Fibroblast of lung (primary cell): Measurements from ENCODE around the gene MTHFD1. TPM values are rescaled to one million over a fixed set of nuclear protein-coding genes. Genes with fewer than 3 reads are reported as not detected.

ENCODE experiments used
- DNase-seq, 2 donors: peaks; one replicate each; pipeline versions ENCODE4 v3.0.0 to v3.0.0-alpha.2; 2010; ENCODE audit warnings: low read depth in 2 of 2
- H2AFZ ChIP-seq: 2 replicates; pipeline ENCODE4 v1.5.1; 2012; ENCODE audit warnings: low read length, control low read depth, inconsistent platforms
- H3K27ac ChIP-seq: 2 replicates; pipeline ENCODE4 v1.5.1; 2011; ENCODE audit warnings: low read length, control low read depth; ENCODE audit not compliant: insufficient read depth
- H3K27me3 ChIP-seq: 2 replicates; pipeline ENCODE4 v1.5.1; 2011; ENCODE audit warnings: mild to moderate bottlenecking, low read length; ENCODE audit not compliant: control insufficient read depth, insufficient read depth
- H3K36me3 ChIP-seq: 2 replicates; pipeline ENCODE4 v1.5.1; 2011; ENCODE audit warnings: low read length; ENCODE audit not compliant: control insufficient read depth, insufficient read depth
- H3K4me1 ChIP-seq: 2 replicates; pipeline ENCODE4 v1.5.1; 2011; ENCODE audit warnings: low read length; ENCODE audit not compliant: control insufficient read depth, insufficient read depth; ENCODE audit errors: extremely low read depth
- H3K4me2 ChIP-seq: 2 replicates; pipeline ENCODE4 v1.5.1; 2011; ENCODE audit warnings: low read length, control low read depth; ENCODE audit not compliant: insufficient read depth; ENCODE audit errors: extremely low read depth
- H3K4me3 ChIP-seq, 4 experiments: fragments of 200-600 bp in 1 of 4; sonication (generic) in 1 of 4; replicated peaks in 1 of 4; 2 replicates each; pipeline ENCODE4 v1.5.1; 2011 to 2016; ENCODE audit warnings: low read length in 4 of 4, low read depth in 3 of 4, mild to moderate bottlenecking in 3 of 4, control low read depth in 2 of 4, inconsistent platforms in 1 of 4, mixed read lengths in 1 of 4; ENCODE audit not compliant: insufficient read depth in 1 of 4; ENCODE audit errors: control extremely low read depth in 1 of 4
- H3K79me2 ChIP-seq: 2 replicates; pipeline ENCODE4 v1.5.1; 2012; ENCODE audit warnings: mild to moderate bottlenecking, low read length, inconsistent platforms; ENCODE audit not compliant: control insufficient read depth, insufficient read depth
- H3K9ac ChIP-seq: 2 replicates; pipeline ENCODE4 v1.5.1; 2011; ENCODE audit warnings: mild to moderate bottlenecking, low read length, control low read depth; ENCODE audit not compliant: insufficient read depth
- H3K9me3 ChIP-seq: 2 replicates; pipeline ENCODE4 v1.5.1; 2012; ENCODE audit warnings: low read depth, low read length; ENCODE audit not compliant: control insufficient read depth, insufficient read depth
- H4K20me1 ChIP-seq: 2 replicates; pipeline ENCODE4 v1.5.1; 2011; ENCODE audit warnings: low read length; ENCODE audit not compliant: control insufficient read depth, insufficient read depth; ENCODE audit errors: extremely low read depth
- EZH2 ChIP-seq: IDR thresholded peaks from 2 replicates; pipeline ENCODE4 v1.5.1; 2012; ENCODE audit warnings: low read length, control low read depth, mild to moderate bottlenecking; ENCODE audit errors: missing control alignments
- polyA plus RNA-seq, 2 donors: library from polyadenylated mRNA; depleted of rRNA in 1 of 2; stranded (reverse) in 1 of 2; unstranded in 1 of 2; fragments of >200 nt; gene quantifications; 2 replicates each; pipeline ENCODE4 v1.2.1, GENCODE V29; 2011 to 2012; ENCODE audit warnings: missing spikeins in 1 of 2
- total RNA-seq: library from RNA; depleted of rRNA; stranded (reverse); fragments of >200 nt; gene quantifications from 2 replicates; pipeline ENCODE4 v1.2.1, GENCODE V29; 2014
- TF ChIP-seq, protein P1 (sequence below), 2 donors: IDR thresholded peaks in 1 of 2; conservative IDR thresholded peaks in 1 of 2; 1 replicate in 1 of 2; 2 replicates in 1 of 2; pipeline ENCODE4 v1.5.1; 2011 to 2012; ENCODE audit warnings: low read length in 2 of 2, control low read depth in 1 of 2, inconsistent platforms in 1 of 2, low read depth in 1 of 2, mild to moderate bottlenecking in 1 of 2

MTHFD1 gene
- total and polyA plus RNA-seq, 2 donors (not counting 1 experiment from before 2014, with no cell fraction given), result 39.4 to 41.6 TPM

DNA sequence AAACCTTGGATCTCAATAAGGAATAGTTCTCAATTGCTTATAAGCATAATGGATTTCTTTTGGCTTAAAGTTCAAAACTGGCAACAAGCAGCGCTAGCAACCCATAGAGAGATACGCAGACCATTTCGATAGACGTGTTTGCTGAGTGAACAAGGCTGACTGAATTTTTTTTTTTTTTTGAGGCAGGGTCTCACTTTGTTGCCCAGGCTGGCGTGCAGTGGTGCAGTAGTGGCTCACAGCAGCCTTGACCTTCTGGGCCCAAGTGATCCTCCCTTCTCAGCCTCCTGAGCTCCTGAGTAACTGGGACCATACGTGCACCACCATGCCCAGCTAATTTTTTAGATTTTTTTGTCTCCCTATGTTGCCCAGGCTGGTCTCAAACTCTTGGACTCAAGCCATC, 75.7 kb downstream of the MTHFD1 start:
- H3K4me1 ChIP-seq, result no peaks in the 10 kb centered on the region
- no peak for DNase-seq
- H3K4me3 ChIP-seq, result no peak overlapping the region
- H3K27ac ChIP-seq, result no peak overlapping the region
- no peaks in the 10 kb centered on the region for H4K20me1 ChIP-seq
- no peaks in the 10 kb centered on the region for H3K79me2 ChIP-seq
- H3K27me3 ChIP-seq, result no peaks in the 10 kb centered on the region
- no peak overlapping the region for H3K4me2 ChIP-seq
- H3K9me3 ChIP-seq, result no peaks in the 10 kb centered on the region
- no peak overlapping the region for H2AFZ ChIP-seq
- TF ChIP-seq, protein P1, sequence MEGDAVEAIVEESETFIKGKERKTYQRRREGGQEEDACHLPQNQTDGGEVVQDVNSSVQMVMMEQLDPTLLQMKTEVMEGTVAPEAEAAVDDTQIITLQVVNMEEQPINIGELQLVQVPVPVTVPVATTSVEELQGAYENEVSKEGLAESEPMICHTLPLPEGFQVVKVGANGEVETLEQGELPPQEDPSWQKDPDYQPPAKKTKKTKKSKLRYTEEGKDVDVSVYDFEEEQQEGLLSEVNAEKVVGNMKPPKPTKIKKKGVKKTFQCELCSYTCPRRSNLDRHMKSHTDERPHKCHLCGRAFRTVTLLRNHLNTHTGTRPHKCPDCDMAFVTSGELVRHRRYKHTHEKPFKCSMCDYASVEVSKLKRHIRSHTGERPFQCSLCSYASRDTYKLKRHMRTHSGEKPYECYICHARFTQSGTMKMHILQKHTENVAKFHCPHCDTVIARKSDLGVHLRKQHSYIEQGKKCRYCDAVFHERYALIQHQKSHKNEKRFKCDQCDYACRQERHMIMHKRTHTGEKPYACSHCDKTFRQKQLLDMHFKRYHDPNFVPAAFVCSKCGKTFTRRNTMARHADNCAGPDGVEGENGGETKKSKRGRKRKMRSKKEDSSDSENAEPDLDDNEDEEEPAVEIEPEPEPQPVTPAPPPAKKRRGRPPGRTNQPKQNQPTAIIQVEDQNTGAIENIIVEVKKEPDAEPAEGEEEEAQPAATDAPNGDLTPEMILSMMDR (conservative IDR thresholded peaks at IDR 0.05 in 1 of 2, IDR thresholded peaks at IDR 0.05 in 1 of 2; ENCODE audit: low read depth in 1 of 2, low read length in 2 of 2), result no peak
- no peak for TF ChIP-seq EZH2
- H3K9ac ChIP-seq, result no peak overlapping the region
- H3K36me3 ChIP-seq, result peaks cover 2% of the 10 kb centered on the region

DNA sequence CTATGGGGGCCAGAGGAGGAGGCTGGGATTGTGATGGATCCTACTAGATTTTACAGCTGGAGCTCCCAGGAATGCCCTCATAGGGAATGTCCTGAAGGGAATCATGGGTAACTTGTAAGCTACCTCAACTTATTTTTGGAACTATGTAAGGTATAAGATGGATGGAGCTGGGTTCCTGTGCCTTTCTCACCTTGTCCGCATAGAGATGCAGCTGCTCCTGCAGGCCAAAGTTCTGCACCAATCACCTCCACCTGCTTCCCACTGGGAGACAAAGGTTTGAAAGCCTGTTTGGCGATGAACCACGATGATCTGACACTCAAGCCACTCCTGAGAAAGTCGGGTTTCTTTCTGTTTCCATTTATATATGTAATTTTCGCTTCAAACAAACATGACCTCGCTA, 76.5 kb downstream of the MTHFD1 start:
- TF ChIP-seq, protein P1 (conservative IDR thresholded peaks at IDR 0.05 in 1 of 2, IDR thresholded peaks at IDR 0.05 in 1 of 2; ENCODE audit: low read depth in 1 of 2, low read length in 2 of 2), result no peak
- no peak for TF ChIP-seq EZH2
- Histone ChIP-seq H3K27me3 (no peaks in the 10 kb centered on the region), H3K36me3 (peaks cover 2% of the 10 kb centered on the region), H3K4me3 (peak overlapping the region; percentile 37 to 70 (median 66)), H3K4me1 (no peaks in the 10 kb centered on the region), H4K20me1 (no peaks in the 10 kb centered on the region), H3K79me2 (no peaks in the 10 kb centered on the region), H3K4me2 (peak overlapping the region; percentile 80), H2AFZ (peak overlapping the region; percentile 45), H3K9ac (no peak overlapping the region), H3K27ac (no peak overlapping the region), H3K9me3 (no peaks in the 10 kb centered on the region)
- DNase-seq, result no peak

DNA sequence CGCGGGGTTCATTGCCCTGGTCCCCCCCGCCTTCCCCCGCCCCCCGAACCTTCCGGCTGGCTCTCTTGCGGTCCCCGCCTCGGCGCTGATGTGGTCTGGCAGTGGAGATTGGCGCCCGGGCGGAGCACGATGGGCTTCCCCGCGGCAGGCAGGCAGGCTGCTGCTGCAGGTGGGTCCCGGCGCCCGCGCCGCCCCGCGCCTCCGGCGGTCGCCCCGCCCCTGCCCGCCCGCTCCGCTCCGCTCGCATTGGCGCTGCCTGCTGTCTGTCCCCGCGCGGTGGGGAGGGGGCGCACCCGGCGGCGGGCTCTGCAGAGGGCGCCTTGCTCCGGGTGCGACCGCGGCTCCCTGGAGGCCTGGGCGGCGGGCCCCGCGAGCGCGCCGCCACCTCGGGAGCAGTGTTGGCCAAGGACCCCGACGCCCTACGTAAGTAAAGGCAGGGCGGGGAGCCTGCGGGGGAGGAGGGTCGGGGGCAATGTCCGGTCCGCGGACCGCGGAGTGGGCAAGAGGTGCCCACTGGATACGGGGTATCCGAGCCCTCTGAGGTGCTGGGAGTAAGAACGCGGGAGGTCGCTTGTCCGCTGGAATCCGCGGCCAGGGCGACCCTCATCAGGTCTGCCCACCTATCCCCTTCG, 77.2 kb downstream of the MTHFD1 start, which contains the start of gene AKAP5:
TSS of gene AKAP5 (plus strand) at position 309 of the 632 bp plus-strand sequence. CDS start 2,896 bp downstream, outside the sequence.
- Histone ChIP-seq H3K36me3 (no peaks in the 10 kb centered on the region), H3K4me1 (no peaks in the 10 kb centered on the region), H3K9ac (peak within 1 kb of the TSS; percentile 49), H4K20me1 (no peaks in the 10 kb centered on the region), H3K4me3 (peak within 1 kb of the TSS; percentile 65 to 75 (median 68)), H3K27me3 (no peaks in the 10 kb centered on the region), H3K4me2 (peak within 1 kb of the TSS; percentile 96), H3K27ac (no peak within 1 kb of the TSS), H3K9me3 (no peaks in the 10 kb centered on the region), H2AFZ (peak within 1 kb of the TSS; percentile 75), H3K79me2 (no peaks in the 10 kb centered on the region)
- peak; percentile 18 to 59 for DNase-seq
- TF ChIP-seq, protein P1 (conservative IDR thresholded peaks at IDR 0.05 in 1 of 2, IDR thresholded peaks at IDR 0.05 in 1 of 2; ENCODE audit: low read depth in 1 of 2, low read length in 2 of 2), result no peak
- TF ChIP-seq EZH2, result no peak
